ENCODE results near the gene DNAH8. TPM values are rescaled to one million over a fixed set of nuclear protein-coding genes. Genes with fewer than 3 reads are reported as not detected.

DNAH8 gene
- total RNA-seq, 1 donor: under 0.01 TPM

GRCh38 chr6:39053016-39053624 lies 338.0 kb downstream of the DNAH8 start:
- DNase-seq (ENCODE audit: low read depth): no peak
- H3K4me3 ChIP-seq (ENCODE audit: low read depth, low read length): no peak overlapping the region
- TF ChIP-seq CTCF (IDR thresholded peaks at IDR 0.05; ENCODE audit: insufficient read depth, low read depth, low read length): no peak

- H3K4me3 ChIP-seq (ENCODE audit: low read depth, low read length): no peak overlapping the region
- no peak for DNase-seq (ENCODE audit: low read depth)
- no peak for TF ChIP-seq CTCF (IDR thresholded peaks at IDR 0.05; ENCODE audit: insufficient read depth, low read depth, low read length)
Measured at GRCh38 chr6:39053854-39054576, 338.9 kb downstream of the DNAH8 start.

GRCh38 chr6:39054577-39055142 lies 339.5 kb downstream of the DNAH8 start:
- no peak for DNase-seq (ENCODE audit: low read depth)

GRCh38 chr6:39055661-39056060 lies 340.6 kb downstream of the DNAH8 start:
- no peak for TF ChIP-seq CTCF (IDR thresholded peaks at IDR 0.05; ENCODE audit: insufficient read depth, low read depth, low read length)
- H3K4me3 ChIP-seq (ENCODE audit: low read depth, low read length): no peak overlapping the region
- DNase-seq (ENCODE audit: low read depth): no peak

More at GRCh38 chr6:39054577-39055142, 339.5 kb downstream of the DNAH8 start:
- no peak overlapping the region for H3K4me3 ChIP-seq (ENCODE audit: low read depth, low read length)
- TF ChIP-seq CTCF (IDR thresholded peaks at IDR 0.05; ENCODE audit: insufficient read depth, low read depth, low read length): no peak

- TF ChIP-seq CTCF (IDR thresholded peaks at IDR 0.05; ENCODE audit: insufficient read depth, low read depth, low read length): no peak
- H3K4me3 ChIP-seq (ENCODE audit: low read depth, low read length): no peak overlapping the region
- no peak for DNase-seq (ENCODE audit: low read depth)
Measured at GRCh38 chr6:39056191-39056590, 341.1 kb downstream of the DNAH8 start.

- no peak for DNase-seq (ENCODE audit: low read depth)
- TF ChIP-seq CTCF (IDR thresholded peaks at IDR 0.05; ENCODE audit: insufficient read depth, low read depth, low read length): no peak
- no peak overlapping the region for H3K4me3 ChIP-seq (ENCODE audit: low read depth, low read length)
Measured at GRCh38 chr6:39056681-39057080, 341.6 kb downstream of the DNAH8 start.
